Activated B cell treated with CpG ODN at 0.5 μM for 24 hours (primary cell): ENCODE measurements around the gene SMARCC1. TPM values are rescaled to one million over a fixed set of nuclear protein-coding genes. Genes with fewer than 3 reads are reported as not detected.

Source experiments
- ATAC-seq: fragments of 200-7000 bp; cut with Tn5 transposase; one replicate; pipeline ENCODE4 v1.10.0; 2021; ENCODE audit warnings: low read depth, mild to moderate bottlenecking, moderate library complexity
- CTCF ChIA-PET: fragments of 350-600 bp; sonication (Branson Sonifier 250); formaldehyde crosslinking; loops from one replicate; lab custom pipeline; 2021; ENCODE audit warnings: antibody characterized with exemption; lab: Charles Lee
- POLR2A ChIA-PET: fragments of 350-600 bp; sonication (Branson Sonifier 250); formaldehyde crosslinking; loops from one replicate; lab custom pipeline; 2021; ENCODE audit warnings: antibody characterized with exemption; lab: Charles Lee
- DNase-seq: peaks from one replicate; pipeline ENCODE4 v3.0.0; 2022
- H3K27ac Mint-ChIP-seq: one replicate; pipeline ENCODE4 v1.8.0; 2020; ENCODE audit warnings: mixed read lengths
- H3K27me3 Mint-ChIP-seq: one replicate; pipeline ENCODE4 v1.8.0; 2021; ENCODE audit warnings: mixed read lengths
- H3K36me3 Mint-ChIP-seq: one replicate; pipeline ENCODE4 v1.8.0; 2021; ENCODE audit warnings: low read depth, mixed read lengths
- H3K4me1 Mint-ChIP-seq: one replicate; pipeline ENCODE4 v1.8.0; 2021; ENCODE audit warnings: mixed read lengths
- H3K4me3 Mint-ChIP-seq: one replicate; pipeline ENCODE4 v1.8.0; 2020; ENCODE audit warnings: mild to moderate bottlenecking, mixed read lengths
- H3K9me3 Mint-ChIP-seq: one replicate; pipeline ENCODE4 v1.8.0; 2020; ENCODE audit warnings: mixed read lengths
- CTCF ChIP-seq: fragments of 200-600 bp; IDR thresholded peaks from one replicate; pipeline ENCODE4 v1.8.0; 2022; ENCODE audit warnings: antibody characterized with exemption, mild to moderate bottlenecking
- intact Hi-C: fragments of 100-400 bp; cut with micrococcal nuclease; formaldehyde crosslinking; loops from one replicate; pipeline ENCODE4 v1.15.1; 2024
- total RNA-seq: library from RNA; stranded (reverse); gene quantifications from 2 replicates; pipeline ENCODE4 v1.2.3, GENCODE V29; 2022

Gene SMARCC1
- total RNA-seq, 1 donor from 2014 or later = 136 TPM

GRCh38 chr3:47713655-47714054 is 68.0 kb downstream of the SMARCC1 start:
- ChIA-PET POLR2A (no interaction called here), CTCF (no interaction called here)
- H3K36me3 Mint-ChIP-seq = peaks cover 84% of the 10 kb centered on the region
- intact Hi-C loops = loop anchor here (5.0 kb wide), 1 partner anchor 74 kb away; no protein-coding TSS in a partner anchor
- H3K4me3 Mint-ChIP-seq = no peak overlapping the region
- no peak for ATAC-seq
- H3K27me3 Mint-ChIP-seq = no peaks in the 10 kb centered on the region
- DNase-seq = no peak
- H3K9me3 Mint-ChIP-seq = no peaks in the 10 kb centered on the region
- H3K27ac Mint-ChIP-seq = no peak overlapping the region
- no peak for TF ChIP-seq CTCF
- no peaks in the 10 kb centered on the region for H3K4me1 Mint-ChIP-seq

DNA sequence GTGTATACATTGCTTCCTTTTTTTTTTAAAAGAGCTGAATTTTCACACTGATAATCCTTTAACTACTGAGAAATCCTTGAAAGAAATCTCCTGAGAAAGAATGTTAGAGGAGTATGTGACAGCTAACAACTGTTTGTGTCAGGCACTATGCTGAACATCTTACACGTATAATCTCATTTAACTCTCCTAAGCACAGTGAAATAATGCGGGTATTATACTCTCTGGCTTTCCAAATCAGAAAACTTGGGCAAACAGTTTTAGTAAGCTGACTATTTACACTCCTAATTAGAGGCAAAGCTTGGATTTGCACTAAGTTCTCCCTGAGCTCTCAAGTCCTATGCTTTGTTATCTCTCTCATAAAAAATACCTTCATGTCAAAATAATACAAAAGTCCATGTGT is 69.3 kb downstream of the SMARCC1 start:
- H3K9me3 Mint-ChIP-seq = no peaks in the 10 kb centered on the region
- peaks cover 84% of the 10 kb centered on the region for H3K36me3 Mint-ChIP-seq
- no peak for ATAC-seq
- no peak for TF ChIP-seq CTCF
- CTCF ChIA-PET = no interaction called here
- no peak overlapping the region for H3K27ac Mint-ChIP-seq
- no peaks in the 10 kb centered on the region for H3K27me3 Mint-ChIP-seq
- POLR2A ChIA-PET = no interaction called here
- intact Hi-C loops = loop anchor here (5.0 kb wide), 1 partner anchor 75 kb away; no protein-coding TSS in a partner anchor
- no peaks in the 10 kb centered on the region for H3K4me1 Mint-ChIP-seq
- H3K4me3 Mint-ChIP-seq = no peak overlapping the region
- no peak for DNase-seq

DNA sequence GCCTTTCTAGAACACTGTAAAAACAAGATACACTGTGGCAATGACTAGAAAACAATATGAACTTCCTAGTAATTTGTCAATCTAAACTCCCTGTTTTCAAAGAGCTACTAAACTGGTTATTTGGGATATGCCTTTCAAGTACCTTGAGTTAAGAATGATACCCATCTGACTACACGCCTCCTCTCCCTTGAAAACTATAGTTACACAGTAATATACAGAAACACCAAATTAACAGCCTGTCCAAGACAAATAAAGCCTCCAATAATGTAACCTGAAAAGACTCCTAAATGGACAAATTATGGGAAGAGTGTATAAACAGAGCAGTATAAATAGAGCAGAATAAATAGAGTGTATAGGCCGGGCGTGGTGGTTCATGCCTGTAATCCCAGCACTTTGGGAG is 70.1 kb downstream of the SMARCC1 start:
- POLR2A ChIA-PET = no interaction called here
- CTCF ChIA-PET = no interaction called here

GRCh38 chr3:47705391-47705790 is 76.3 kb downstream of the SMARCC1 start:
- Mint-ChIP-seq H3K36me3 (peaks cover 81% of the 10 kb centered on the region), H3K4me1 (no peaks in the 10 kb centered on the region), H3K4me3 (no peak overlapping the region), H3K9me3 (no peaks in the 10 kb centered on the region), H3K27me3 (no peaks in the 10 kb centered on the region), H3K27ac (no peak overlapping the region)
- no peak for TF ChIP-seq CTCF
- ChIA-PET CTCF (interaction anchor here (1.6 kb wide), 1 partner anchor 84 kb away, joined by 4 read pairs; no protein-coding TSS in a partner anchor), POLR2A (no interaction called here)
- ATAC-seq (no peak), DNase-seq (no peak)
- intact Hi-C loops = no loop called here

More for the DNA sequence above, 70.1 kb downstream of the SMARCC1 start:
- no peak overlapping the region for H3K27ac Mint-ChIP-seq
- no peaks in the 10 kb centered on the region for H3K9me3 Mint-ChIP-seq
- no peak for TF ChIP-seq CTCF
- H3K36me3 Mint-ChIP-seq = peaks cover 87% of the 10 kb centered on the region
- H3K27me3 Mint-ChIP-seq = no peaks in the 10 kb centered on the region
- no peaks in the 10 kb centered on the region for H3K4me1 Mint-ChIP-seq
- intact Hi-C loops = loop anchor here (5.0 kb wide), 1 partner anchor 76 kb away; no protein-coding TSS in a partner anchor
- DNase-seq (no peak), ATAC-seq (no peak)
- H3K4me3 Mint-ChIP-seq = no peak overlapping the region

DNA sequence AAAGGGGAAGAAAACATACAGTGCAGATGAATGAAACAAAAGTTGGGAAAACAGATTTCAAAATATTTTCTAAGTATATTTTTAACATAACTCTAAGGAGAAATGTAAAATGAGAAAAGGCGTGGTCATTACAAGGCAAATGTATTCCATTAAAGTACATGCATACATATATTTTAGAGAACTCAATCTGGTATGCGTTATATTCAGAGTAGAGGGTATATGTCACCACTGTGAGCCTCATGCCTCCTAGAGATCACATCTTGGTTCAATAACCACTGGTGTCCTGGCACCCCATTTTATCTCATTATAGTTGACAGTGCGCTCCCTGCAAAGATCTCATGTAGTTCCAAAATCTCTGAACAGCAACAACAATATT is 77.5 kb downstream of the SMARCC1 start:
- Mint-ChIP-seq H3K4me3 (no peak overlapping the region), H3K9me3 (no peaks in the 10 kb centered on the region), H3K4me1 (no peaks in the 10 kb centered on the region), H3K36me3 (peaks cover 76% of the 10 kb centered on the region), H3K27me3 (no peaks in the 10 kb centered on the region), H3K27ac (no peak overlapping the region)
- ChIA-PET CTCF (no interaction called here), POLR2A (no interaction called here)
- intact Hi-C loops = no loop called here
- no peak for TF ChIP-seq CTCF
- DNase-seq = no peak
- ATAC-seq = no peak
